GM18951 (cell line): ENCODE data around the gene COL26A1.

Source experiments
- POLR2A ChIP-seq: IDR thresholded peaks from 4 replicates; pipeline ENCODE4 v1.6.1; 2011; ENCODE audit warnings: mild to moderate bottlenecking; ENCODE audit not compliant: insufficient read length, insufficient read depth; ENCODE audit errors: extremely low read depth
- in situ Hi-C: fragments of 300-500 bp; cut with MboI; formaldehyde crosslinking; loops from one replicate; pipeline ENCODE4 v1.12.0; 2022; ENCODE audit warnings: low sequenced_read_pairs, mixed read lengths, inconsistent platforms; ENCODE audit not compliant: unreplicated experiment

COL26A1 gene

GRCh38 chr7:101576998-101577397, 214.3 kb downstream of the COL26A1 start:
- TF ChIP-seq POLR2A = no peak
- in situ Hi-C loops = no loop called here

- in situ Hi-C loops = no loop called here
- no peak for TF ChIP-seq POLR2A
Observed at GRCh38 chr7:101578552-101578951, 215.9 kb downstream of the COL26A1 start.

GRCh38 chr7:101580596-101580995, 217.9 kb downstream of the COL26A1 start:
- in situ Hi-C loops = no loop called here
- TF ChIP-seq POLR2A = no peak

GRCh38 chr7:101581891-101582290, 219.2 kb downstream of the COL26A1 start:
- no peak for TF ChIP-seq POLR2A
- in situ Hi-C loops = no loop called here

- in situ Hi-C loops = no loop called here
- TF ChIP-seq POLR2A = no peak
Observed at GRCh38 chr7:101582971-101583370, 220.3 kb downstream of the COL26A1 start.

- no peak for TF ChIP-seq POLR2A
- in situ Hi-C loops = no loop called here
Observed at GRCh38 chr7:101586078-101586905, 223.6 kb downstream of the COL26A1 start.

GRCh38 chr7:101586906-101587677, 224.4 kb downstream of the COL26A1 start:
- in situ Hi-C loops = no loop called here
- TF ChIP-seq POLR2A = no peak

- no peak for TF ChIP-seq POLR2A
- in situ Hi-C loops = no loop called here
Observed at GRCh38 chr7:101588131-101588935, 225.7 kb downstream of the COL26A1 start.

GRCh38 chr7:101589052-101589451, 226.4 kb downstream of the COL26A1 start:
- no peak for TF ChIP-seq POLR2A
- in situ Hi-C loops = no loop called here

- in situ Hi-C loops = no loop called here
- no peak for TF ChIP-seq POLR2A
Observed at GRCh38 chr7:101589976-101590662, 227.4 kb downstream of the COL26A1 start.

GRCh38 chr7:101590663-101591435, 228.2 kb downstream of the COL26A1 start:
- in situ Hi-C loops = no loop called here
- no peak for TF ChIP-seq POLR2A

GRCh38 chr7:101591504-101591903, 228.8 kb downstream of the COL26A1 start:
- TF ChIP-seq POLR2A = no peak
- in situ Hi-C loops = no loop called here

- no peak for TF ChIP-seq POLR2A
- in situ Hi-C loops = no loop called here
Observed at GRCh38 chr7:101593556-101593955, 230.9 kb downstream of the COL26A1 start.
